Large intestine (tissue), 3 donors: ENCODE measurements around the gene ATP6V1B1. TPM values are rescaled to one million over a fixed set of nuclear protein-coding genes. Genes with fewer than 3 reads are reported as not detected.

ENCODE experiments used
- DNase-seq, 2 donors: peaks; one replicate each; pipeline versions ENCODE4 v3.0.0 to v3.0.0-alpha.2; 2013
- H3K27ac ChIP-seq: one replicate; pipeline ENCODE4 v1.5.1; 2013; ENCODE audit warnings: low read length
- H3K27me3 ChIP-seq: 2 replicates; pipeline ENCODE4 v1.6.1; 2013; ENCODE audit warnings: low read length; ENCODE audit not compliant: control insufficient read depth, insufficient read depth
- H3K36me3 ChIP-seq: 2 replicates; pipeline ENCODE4 v1.6.1; 2013; ENCODE audit warnings: low read length; ENCODE audit not compliant: control insufficient read depth, insufficient read depth
- H3K4me1 ChIP-seq: one replicate; pipeline ENCODE4 v1.6.1; 2013; ENCODE audit warnings: low read length; ENCODE audit not compliant: control insufficient read depth, insufficient read depth
- H3K4me3 ChIP-seq: one replicate; pipeline ENCODE4 v1.5.1; 2013; ENCODE audit warnings: low read length
- H3K9me3 ChIP-seq: one replicate; pipeline ENCODE4 v1.6.1; 2013; ENCODE audit warnings: mild to moderate bottlenecking, low read depth, low read length, moderate library complexity; ENCODE audit not compliant: control insufficient read depth
- WGBS: methylation state at CpG from one replicate; pipeline ENCODE4 v1.1.5; 2013; ENCODE audit warnings: low lambda C conversion rate; ENCODE audit not compliant: insufficient coverage; 5-methylcytosine and 5-hydroxymethylcytosine counted together
- polyA plus RNA-seq: library from polyadenylated mRNA; unstranded; fragments of 120-200 nt; gene quantifications from one replicate; pipeline ENCODE4 v1.2.1, GENCODE V29; 2013

The ATP6V1B1 gene
- polyA plus RNA-seq, 1 donor = 1.6 TPM

DNA sequence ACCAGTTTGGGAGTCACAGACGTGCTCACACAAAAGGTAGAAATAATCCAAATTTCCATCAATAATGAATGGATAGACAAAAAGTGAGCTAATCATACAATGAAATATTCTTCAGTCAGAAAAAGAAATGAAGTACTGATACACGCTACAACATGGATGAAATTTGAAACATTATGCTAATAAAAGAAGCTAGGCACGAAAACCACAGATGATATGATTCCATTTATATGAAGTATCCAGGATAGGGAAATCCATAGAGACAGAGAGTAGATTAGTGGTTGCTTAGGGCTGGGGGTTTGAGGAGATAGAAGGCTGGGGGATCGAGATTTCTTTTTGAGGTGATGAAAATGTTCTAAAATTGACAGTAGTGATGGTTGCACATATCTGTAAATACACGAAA lies 43.0 kb upstream of the ATP6V1B1 start:
- H3K4me1 ChIP-seq = peaks cover 3% of the 10 kb centered on the region
- DNase-seq = no peak
- no peak overlapping the region for H3K27ac ChIP-seq
- H3K4me3 ChIP-seq = no peak overlapping the region
- peaks cover 100% of the 10 kb centered on the region for H3K27me3 ChIP-seq
- 29% methylated on average over 4 of the region's 5 CpGs for WGBS
- H3K36me3 ChIP-seq = no peaks in the 10 kb centered on the region
- H3K9me3 ChIP-seq = no peaks in the 10 kb centered on the region

GRCh38 chr2:70893186-70893585 lies 42.5 kb upstream of the ATP6V1B1 start:
- H3K9me3 ChIP-seq = no peaks in the 10 kb centered on the region
- DNase-seq = no peak
- no peak overlapping the region for H3K27ac ChIP-seq
- no CpG with 5 or more reads among the region's 2 CpGs for WGBS
- no peak overlapping the region for H3K4me3 ChIP-seq
- H3K27me3 ChIP-seq = peaks cover 100% of the 10 kb centered on the region
- no peaks in the 10 kb centered on the region for H3K36me3 ChIP-seq
- H3K4me1 ChIP-seq = no peaks in the 10 kb centered on the region

- Histone ChIP-seq H3K27ac (no peak overlapping the region), H3K36me3 (no peaks in the 10 kb centered on the region), H3K9me3 (no peaks in the 10 kb centered on the region), H3K27me3 (peaks cover 100% of the 10 kb centered on the region), H3K4me1 (no peaks in the 10 kb centered on the region), H3K4me3 (no peak overlapping the region)
- WGBS = no CpG with 5 or more reads among the region's 4 CpGs
- DNase-seq = no peak
Measured at GRCh38 chr2:70894765-70895164, 40.9 kb upstream of the ATP6V1B1 start.

DNA sequence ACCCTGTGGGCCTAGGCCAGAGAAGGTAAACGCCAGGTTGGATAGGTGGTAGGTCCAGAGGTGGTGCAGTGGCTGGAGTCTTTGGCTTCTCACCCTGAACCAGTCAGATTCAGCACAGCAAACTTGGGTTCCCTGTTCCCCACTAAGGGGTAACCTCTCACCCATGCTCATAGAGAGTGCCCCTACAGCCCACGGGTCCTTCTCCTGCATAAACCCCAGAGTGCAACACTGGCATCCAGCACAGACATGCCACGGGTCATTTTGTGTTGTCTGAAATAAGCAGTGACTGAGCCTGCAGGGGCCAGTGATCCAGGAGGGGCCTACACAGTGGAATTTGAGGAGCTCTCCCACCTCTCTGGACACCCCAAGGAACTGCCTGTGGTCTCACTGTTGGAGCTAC lies 40.5 kb upstream of the ATP6V1B1 start:
- DNase-seq = no peak
- Histone ChIP-seq H3K27me3 (peaks cover 100% of the 10 kb centered on the region), H3K9me3 (peaks cover 1% of the 10 kb centered on the region), H3K4me3 (no peak overlapping the region), H3K36me3 (no peaks in the 10 kb centered on the region), H3K27ac (no peak overlapping the region), H3K4me1 (no peaks in the 10 kb centered on the region)
- WGBS = no CpG with 5 or more reads among the region's 3 CpGs

- Histone ChIP-seq H3K27ac (no peak overlapping the region), H3K27me3 (peaks cover 100% of the 10 kb centered on the region), H3K4me3 (no peak overlapping the region), H3K36me3 (no peaks in the 10 kb centered on the region), H3K9me3 (peaks cover 3% of the 10 kb centered on the region), H3K4me1 (peaks cover 3% of the 10 kb centered on the region)
- 33% methylated on average over 1 of the region's 25 CpGs for WGBS
- no peak for DNase-seq
Measured at GRCh38 chr2:70895998-70896764, 39.5 kb upstream of the ATP6V1B1 start.

DNA sequence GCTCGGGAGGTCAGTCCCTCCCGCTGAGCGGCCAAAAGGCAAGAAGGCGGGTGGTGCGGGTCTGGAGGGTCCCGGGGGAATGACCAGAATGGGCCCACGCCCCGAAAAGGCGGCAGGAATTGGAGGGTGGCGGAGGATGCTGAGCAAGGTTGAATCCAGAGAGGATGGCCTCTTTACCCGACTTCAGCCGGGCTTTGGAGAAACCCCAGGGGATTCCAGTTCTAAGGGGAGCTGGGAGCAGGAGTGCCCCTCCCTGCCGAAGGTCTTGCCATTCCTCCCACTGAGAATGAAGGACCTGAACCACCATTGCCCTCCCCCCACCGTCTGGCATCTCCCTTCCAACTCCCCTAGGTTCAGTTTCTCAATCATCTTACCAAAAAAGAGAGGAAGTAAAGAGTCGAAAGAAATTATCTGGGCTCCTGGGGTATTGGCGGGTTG lies 38.9 kb upstream of the ATP6V1B1 start:
- no peak for DNase-seq
- Histone ChIP-seq H3K4me3 (no peak overlapping the region), H3K9me3 (peaks cover 3% of the 10 kb centered on the region), H3K27me3 (peaks cover 100% of the 10 kb centered on the region), H3K27ac (no peak overlapping the region), H3K36me3 (no peaks in the 10 kb centered on the region), H3K4me1 (peaks cover 3% of the 10 kb centered on the region)
- no CpG with 5 or more reads among the region's 16 CpGs for WGBS

DNA sequence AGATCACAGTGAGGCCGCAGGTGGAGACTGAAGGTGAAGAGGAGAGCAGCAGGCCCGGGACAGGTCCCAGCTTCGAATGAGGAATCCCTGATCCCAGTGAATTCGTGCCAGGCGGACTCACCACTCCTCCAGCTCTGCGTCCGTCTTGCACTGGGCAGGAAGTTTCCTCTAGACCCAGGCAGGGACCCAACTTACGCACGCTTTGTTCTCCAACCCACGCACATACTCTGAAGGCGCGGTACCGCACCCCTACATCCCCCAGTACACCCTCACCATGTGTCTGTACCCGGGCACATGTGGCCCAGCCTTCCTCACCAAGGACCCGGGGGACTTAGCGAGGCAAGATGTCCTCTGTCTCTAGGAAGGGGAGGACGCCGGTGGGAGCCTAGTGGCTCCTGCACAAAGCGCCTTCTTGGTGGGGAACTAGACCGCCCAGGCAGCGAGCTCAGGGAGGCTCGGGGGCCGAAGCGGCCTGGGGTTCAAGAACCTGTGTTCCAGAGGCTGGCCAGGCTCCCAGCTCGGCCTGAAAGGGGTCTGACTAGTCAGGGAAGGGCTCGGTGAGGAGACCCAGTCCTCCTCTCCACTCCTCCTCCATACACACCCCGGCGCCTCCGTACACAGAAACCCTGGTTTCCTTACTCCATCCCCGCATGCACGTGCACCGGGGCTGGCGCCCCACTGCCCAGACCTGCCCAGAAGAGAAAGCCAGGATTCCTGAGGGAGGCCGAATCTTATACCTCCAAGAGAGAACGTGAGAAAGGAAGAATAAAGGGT lies 38.3 kb upstream of the ATP6V1B1 start:
- Histone ChIP-seq H3K36me3 (no peaks in the 10 kb centered on the region), H3K4me3 (no peak overlapping the region), H3K27me3 (peaks cover 100% of the 10 kb centered on the region), H3K9me3 (peaks cover 3% of the 10 kb centered on the region), H3K4me1 (peaks cover 3% of the 10 kb centered on the region), H3K27ac (no peak overlapping the region)
- WGBS = no CpG with 5 or more reads among the region's 35 CpGs
- no peak for DNase-seq

DNA sequence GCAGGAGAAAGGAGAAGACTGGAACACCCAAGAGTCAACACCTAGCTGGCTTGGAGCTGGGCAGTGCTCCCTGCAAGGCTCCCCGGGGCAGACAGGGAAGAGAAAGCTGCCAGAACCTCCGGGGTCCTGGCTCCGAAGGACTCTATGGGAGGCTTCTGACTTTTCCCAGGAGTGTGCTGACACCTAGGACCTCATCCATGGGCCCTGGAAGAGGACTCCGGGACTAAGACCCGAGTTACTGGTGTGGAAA lies 37.8 kb upstream of the ATP6V1B1 start:
- no peak overlapping the region for H3K27ac ChIP-seq
- peaks cover 3% of the 10 kb centered on the region for H3K4me1 ChIP-seq
- H3K4me3 ChIP-seq = no peak overlapping the region
- WGBS = no CpG with 5 or more reads among the region's 5 CpGs
- H3K27me3 ChIP-seq = peaks cover 100% of the 10 kb centered on the region
- DNase-seq = no peak
- H3K9me3 ChIP-seq = peaks cover 3% of the 10 kb centered on the region
- H3K36me3 ChIP-seq = no peaks in the 10 kb centered on the region

DNA sequence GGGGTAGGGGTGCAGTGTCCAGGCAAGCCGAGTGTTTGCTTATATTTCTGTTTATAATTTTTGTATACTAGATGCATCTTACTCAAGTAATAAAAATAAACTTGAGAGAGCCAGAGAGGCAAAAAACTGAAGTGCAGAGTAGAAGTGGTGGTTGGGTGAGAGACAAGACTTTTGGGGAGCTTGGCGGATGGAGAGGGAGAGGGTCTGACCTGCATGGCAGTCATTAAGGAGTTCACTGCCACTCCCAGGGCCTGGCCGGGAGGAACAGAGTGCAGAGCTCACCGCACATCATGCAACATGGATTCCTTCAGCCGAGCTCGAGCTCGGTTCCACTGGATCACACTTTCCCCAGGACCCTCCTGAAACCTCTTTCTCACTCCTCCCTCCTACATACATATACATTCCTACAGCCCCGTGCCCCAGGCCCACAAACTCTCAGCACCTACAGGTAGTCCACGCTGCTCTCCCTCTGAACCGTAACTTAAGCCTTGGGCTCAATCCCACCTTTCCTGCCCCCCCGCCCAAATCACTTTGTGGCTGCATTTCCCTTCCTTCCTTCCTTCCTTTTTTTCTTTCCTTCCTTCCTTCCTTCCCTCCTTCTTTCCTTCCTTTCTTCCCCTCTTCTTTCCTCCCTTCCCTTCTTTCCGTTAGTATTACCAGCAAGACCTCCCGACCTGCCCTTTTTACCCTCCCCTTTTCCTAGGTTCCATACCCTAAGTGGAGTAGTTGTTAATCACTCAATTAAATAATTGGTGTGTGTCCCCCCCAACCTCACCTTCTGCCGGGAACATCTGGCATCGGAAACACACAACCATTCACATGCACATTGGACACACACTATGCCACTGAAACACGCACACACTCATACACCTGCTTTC lies 37.1 kb upstream of the ATP6V1B1 start:
- DNase-seq = no peak
- Histone ChIP-seq H3K4me3 (no peak overlapping the region), H3K9me3 (peaks cover 3% of the 10 kb centered on the region), H3K27me3 (peaks cover 100% of the 10 kb centered on the region), H3K36me3 (no peaks in the 10 kb centered on the region), H3K4me1 (peaks cover 3% of the 10 kb centered on the region), H3K27ac (no peak overlapping the region)
- 8% methylated on average over 6 of the region's 16 CpGs for WGBS
